GM06990 (cell line): Measurements from ENCODE around the gene AGAP1.

ENCODE experiments used
- DNase-seq: peaks from one replicate; pipeline ENCODE4 v3.0.0-alpha.2; 2011; ENCODE audit not compliant: insufficient read length; ENCODE audit errors: extremely low read depth
- H3K27me3 ChIP-seq: replicated peaks from 2 replicates; pipeline ENCODE4 v1.6.0; 2011; ENCODE audit warnings: low read length; ENCODE audit not compliant: control insufficient read depth, insufficient read depth
- H3K36me3 ChIP-seq: 2 replicates; pipeline ENCODE4 v1.5.1; 2011; ENCODE audit warnings: low read length; ENCODE audit not compliant: control insufficient read depth, insufficient read depth
- H3K4me3 ChIP-seq: replicated peaks from 2 replicates; pipeline ENCODE4 v1.5.1; 2011; ENCODE audit warnings: low read depth, mild to moderate bottlenecking, control low read depth, low read length
- TF ChIP-seq, protein P1 (sequence below): IDR thresholded peaks from 2 replicates; pipeline ENCODE4 v1.5.1; 2011; ENCODE audit warnings: low read length, control low read depth, mild to moderate bottlenecking, inconsistent platforms; ENCODE audit not compliant: insufficient read depth, poor library complexity, severe bottlenecking

Gene AGAP1

DNA sequence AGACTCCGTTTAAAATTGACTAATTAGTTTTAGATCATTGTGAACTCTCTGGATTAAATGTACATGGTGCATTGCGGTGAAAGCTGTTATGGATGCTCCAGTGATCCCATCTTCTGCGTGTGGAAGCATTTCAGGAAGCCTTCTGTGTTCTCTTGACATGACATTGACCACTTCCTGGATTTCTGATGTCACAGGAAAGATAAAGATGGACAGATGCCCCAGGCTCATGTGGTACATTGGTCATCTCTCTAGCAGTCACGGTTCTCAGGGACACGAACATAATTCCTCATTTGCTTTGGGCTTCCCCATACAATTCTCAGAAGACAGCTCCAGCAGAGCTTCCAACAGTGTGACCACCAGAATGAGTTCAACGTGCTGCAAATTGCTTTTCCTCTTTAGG lies 26.9 kb downstream of the AGAP1 start:
- Histone ChIP-seq H3K27me3 (no peaks in the 10 kb centered on the region), H3K4me3 (no peak overlapping the region), H3K36me3 (no peaks in the 10 kb centered on the region)
- DNase-seq: no peak
- TF ChIP-seq, protein P1, sequence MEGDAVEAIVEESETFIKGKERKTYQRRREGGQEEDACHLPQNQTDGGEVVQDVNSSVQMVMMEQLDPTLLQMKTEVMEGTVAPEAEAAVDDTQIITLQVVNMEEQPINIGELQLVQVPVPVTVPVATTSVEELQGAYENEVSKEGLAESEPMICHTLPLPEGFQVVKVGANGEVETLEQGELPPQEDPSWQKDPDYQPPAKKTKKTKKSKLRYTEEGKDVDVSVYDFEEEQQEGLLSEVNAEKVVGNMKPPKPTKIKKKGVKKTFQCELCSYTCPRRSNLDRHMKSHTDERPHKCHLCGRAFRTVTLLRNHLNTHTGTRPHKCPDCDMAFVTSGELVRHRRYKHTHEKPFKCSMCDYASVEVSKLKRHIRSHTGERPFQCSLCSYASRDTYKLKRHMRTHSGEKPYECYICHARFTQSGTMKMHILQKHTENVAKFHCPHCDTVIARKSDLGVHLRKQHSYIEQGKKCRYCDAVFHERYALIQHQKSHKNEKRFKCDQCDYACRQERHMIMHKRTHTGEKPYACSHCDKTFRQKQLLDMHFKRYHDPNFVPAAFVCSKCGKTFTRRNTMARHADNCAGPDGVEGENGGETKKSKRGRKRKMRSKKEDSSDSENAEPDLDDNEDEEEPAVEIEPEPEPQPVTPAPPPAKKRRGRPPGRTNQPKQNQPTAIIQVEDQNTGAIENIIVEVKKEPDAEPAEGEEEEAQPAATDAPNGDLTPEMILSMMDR: no peak

DNA sequence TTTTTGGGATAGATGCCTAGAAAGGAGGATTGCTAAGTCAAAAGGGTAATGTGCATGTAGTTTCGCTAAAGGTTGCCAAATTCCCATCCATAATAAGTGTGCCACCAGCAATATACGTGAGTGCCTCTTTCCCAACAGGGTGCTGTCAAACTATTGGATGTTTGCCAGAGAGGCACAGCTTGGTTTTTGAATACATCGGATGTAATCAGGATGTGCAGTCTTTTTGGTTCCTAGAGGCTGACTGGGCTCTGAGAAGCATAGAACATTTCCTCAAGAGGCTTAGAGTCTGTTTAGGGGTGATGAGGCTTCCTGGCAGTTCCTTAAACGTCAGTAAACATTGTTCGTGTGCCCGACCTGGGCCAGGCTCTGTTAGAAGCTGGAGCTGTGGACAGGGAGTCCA lies 28.0 kb downstream of the AGAP1 start:
- no peak for DNase-seq
- Histone ChIP-seq H3K27me3 (no peaks in the 10 kb centered on the region), H3K4me3 (no peak overlapping the region), H3K36me3 (no peaks in the 10 kb centered on the region)
- TF ChIP-seq, protein P1: no peak

DNA sequence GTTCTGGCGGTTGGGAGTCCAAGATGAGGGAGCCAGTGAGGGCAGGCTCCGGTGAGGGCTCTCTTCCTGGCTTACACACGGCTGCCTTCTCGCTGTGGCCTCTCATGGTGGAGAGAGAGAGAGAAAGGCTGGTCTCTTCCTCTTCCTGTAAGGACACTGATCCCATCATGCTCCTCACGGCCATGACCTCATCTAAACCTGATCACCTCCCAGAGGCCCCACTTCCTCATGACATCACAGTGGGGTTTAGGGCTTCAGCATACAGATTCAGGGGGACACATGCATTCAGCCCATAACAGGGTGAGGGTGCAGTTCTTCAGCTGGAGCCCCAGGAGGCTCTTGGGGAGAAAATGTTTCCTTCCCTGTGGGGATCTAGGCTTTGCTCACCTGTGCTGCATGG lies 29.2 kb downstream of the AGAP1 start:
- Histone ChIP-seq H3K4me3 (no peak overlapping the region), H3K36me3 (no peaks in the 10 kb centered on the region), H3K27me3 (no peaks in the 10 kb centered on the region)
- TF ChIP-seq, protein P1: no peak
- DNase-seq: no peak

DNA sequence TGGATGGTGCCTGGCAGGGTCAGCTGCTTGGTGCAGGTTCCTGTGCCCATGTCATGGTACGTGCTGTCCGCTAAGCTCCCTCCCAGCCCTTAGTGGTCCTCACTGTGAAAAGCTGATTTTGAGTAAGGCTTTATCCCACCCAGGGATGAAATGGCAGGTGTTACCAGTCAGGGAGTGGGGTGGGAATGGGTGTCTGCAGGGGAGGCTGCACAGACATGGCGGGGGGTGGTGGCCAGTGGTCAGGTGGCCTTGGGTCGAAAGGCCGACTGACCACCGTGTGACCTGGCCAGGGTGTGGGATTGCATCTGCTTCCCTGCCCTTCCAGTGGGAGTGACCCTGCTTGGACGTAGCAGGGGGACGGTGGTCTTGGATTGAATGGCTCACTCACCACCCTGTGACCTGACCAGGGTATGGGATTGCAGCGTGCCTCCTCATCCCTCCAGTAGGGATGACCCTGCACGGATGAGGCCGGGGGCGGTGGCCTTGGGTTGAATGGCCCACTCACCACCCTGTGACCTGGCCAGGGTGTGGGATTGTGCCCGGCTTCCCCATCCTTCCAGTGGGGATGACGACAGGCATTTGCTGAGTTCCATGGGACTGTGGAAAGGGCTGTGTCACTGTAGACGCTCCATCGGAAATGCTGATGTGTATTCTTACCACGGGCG lies 29.8 kb downstream of the AGAP1 start:
- TF ChIP-seq, protein P1: no peak
- no peak overlapping the region for H3K4me3 ChIP-seq
- no peaks in the 10 kb centered on the region for H3K27me3 ChIP-seq

DNA sequence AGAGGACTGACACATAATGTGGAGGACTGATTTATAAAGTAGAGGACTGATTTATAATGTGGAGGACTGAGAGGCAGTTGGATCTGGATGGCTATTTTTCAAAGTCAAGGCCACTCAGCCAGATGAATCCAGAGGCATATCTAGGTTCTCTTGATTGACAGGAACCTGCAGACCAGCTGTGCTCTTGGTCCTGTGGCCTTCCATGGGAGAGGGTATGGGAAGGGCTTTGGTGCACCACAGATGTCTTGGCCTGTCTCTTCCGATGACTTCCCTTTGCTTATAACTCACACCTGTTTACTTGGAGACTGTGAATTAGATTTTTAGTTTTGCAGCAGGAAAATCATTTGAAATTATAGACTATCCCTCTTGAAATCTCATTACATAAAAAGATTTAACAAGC lies 32.3 kb downstream of the AGAP1 start:
- TF ChIP-seq, protein P1: no peak
- Histone ChIP-seq H3K36me3 (no peaks in the 10 kb centered on the region), H3K4me3 (no peak overlapping the region), H3K27me3 (no peaks in the 10 kb centered on the region)
- DNase-seq: no peak

More for the DNA sequence above, 29.8 kb downstream of the AGAP1 start:
- no peak for DNase-seq
- no peaks in the 10 kb centered on the region for H3K36me3 ChIP-seq
